Gastrocnemius medialis (tissue), 4 donors: ENCODE data around the gene SVOPL. TPM values are rescaled to one million over a fixed set of nuclear protein-coding genes. Genes with fewer than 3 reads are reported as not detected.

Source experiments
- ATAC-seq, 2 donors: fragments of 150-250 bp; one replicate each; pipeline ENCODE4 v1.9.1; 2016
- DNase-seq, 2 donors: peaks; one replicate each; pipeline ENCODE4 v3.0.0-alpha.2; 2019
- H3K27ac ChIP-seq, 4 donors: fragments of 200-600 bp; sonication (generic); 1 replicate in 1 of 4; 2 replicates in 3 of 4; pipeline ENCODE4 v1.5.1; 2016 to 2018; ENCODE audit warnings: mild to moderate bottlenecking in 2 of 4, moderate library complexity in 1 of 4
- H3K27me3 ChIP-seq, 3 donors: fragments of 200-600 bp; sonication (generic) in 2 of 3; 1 replicate in 1 of 3; 2 replicates in 2 of 3; pipeline versions ENCODE4 v1.5.1 to v1.6.0; 2016 to 2019; ENCODE audit warnings: mild to moderate bottlenecking in 1 of 3, moderate library complexity in 1 of 3
- H3K36me3 ChIP-seq, 2 donors: fragments of 200-600 bp; sonication (generic) in 1 of 2; one replicate each; pipeline ENCODE4 v1.5.1; 2017 to 2018
- H3K4me1 ChIP-seq, 2 donors: fragments of 200-600 bp; sonication (generic) in 1 of 2; one replicate each; pipeline ENCODE4 v1.5.1; 2016 to 2017; ENCODE audit warnings: mild to moderate bottlenecking in 2 of 2
- H3K4me3 ChIP-seq, 4 donors: fragments of 200-600 bp; sonication (generic) in 3 of 4; 1 replicate in 1 of 4; 2 replicates in 3 of 4; pipeline ENCODE4 v1.5.1; 2016 to 2019; ENCODE audit warnings: mild to moderate bottlenecking in 2 of 4
- H3K9me3 ChIP-seq, 3 donors: fragments of 200-600 bp; sonication (generic) in 2 of 3; 1 replicate in 1 of 3; 2 replicates in 2 of 3; pipeline ENCODE4 v1.5.1; 2016 to 2019
- CTCF ChIP-seq, 5 experiments: fragments of 450-650 bp in 3 of 5; fragments of 200-600 bp in 2 of 5; sonication (generic) in 2 of 5; IDR thresholded peaks in 4 of 5; conservative IDR thresholded peaks in 1 of 5; 1 replicate in 4 of 5; 2 replicates in 1 of 5; pipeline ENCODE4 v1.5.1; 2016 to 2019; ENCODE audit warnings: antibody characterized with exemption in 5 of 5, mild to moderate bottlenecking in 3 of 5, moderate library complexity in 3 of 5
- POLR2A ChIP-seq, 2 donors: fragments of 450-650 bp; IDR thresholded peaks; one replicate each; pipeline ENCODE4 v1.6.1; 2017; ENCODE audit warnings: antibody characterized with exemption in 2 of 2, mild to moderate bottlenecking in 2 of 2, moderate library complexity in 2 of 2
- in situ Hi-C, 4 donors: fragments of 200-750 bp; cut with MboI; loops; one replicate each; pipeline versions ENCODE4 v1.15.0 to v1.8.0; 2017; ENCODE audit warnings: low sequenced_read_pairs in 4 of 4
- intact Hi-C: fragments of 100-400 bp; cut with DNase I; formaldehyde crosslinking; loops from one replicate; pipeline ENCODE4 v1.15.1; 2023; ENCODE audit warnings: low total_unique reads
- total RNA-seq, 4 donors: library from RNA; depleted of rRNA; stranded (reverse); fragments of >200 nt; gene quantifications; one replicate each; pipeline versions ENCODE4 v1.1.0 to v1.2.3, GENCODE V29; 2016

The SVOPL gene
- total RNA-seq, 4 donors from 2014 or later = not detected

DNA sequence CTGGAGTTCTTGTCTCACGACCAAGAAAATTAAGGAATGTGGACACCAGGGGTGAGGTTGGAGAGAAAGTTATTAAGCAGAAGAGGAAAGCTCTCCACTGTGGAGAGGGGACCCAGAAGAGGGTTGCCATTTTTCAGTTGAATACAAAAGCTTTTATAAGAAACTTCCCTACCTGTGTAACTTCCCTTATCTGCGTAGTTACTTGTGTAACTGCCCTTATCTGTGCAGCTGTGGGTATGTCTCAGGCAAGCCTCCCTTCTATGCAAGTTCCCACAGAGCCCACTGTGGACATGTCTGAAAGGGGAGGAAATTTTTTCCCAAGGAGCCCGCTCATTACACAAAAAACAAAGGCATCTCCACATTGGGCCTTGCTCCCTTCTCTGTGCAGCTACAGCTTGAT is 94.9 kb downstream of the SVOPL start:
- in situ Hi-C loops = no loop called here
- Histone ChIP-seq H3K36me3 (no peaks in the 10 kb centered on the region), H3K4me3 (no peak overlapping the region), H3K27ac (no peak overlapping the region), H3K27me3 (no peaks in the 10 kb centered on the region), H3K4me1 (no peaks in the 10 kb centered on the region), H3K9me3 (no peaks in the 10 kb centered on the region)
- intact Hi-C loops = no loop called here
- ATAC-seq = no peak
- no peak for TF ChIP-seq POLR2A (IDR thresholded peaks at IDR 0.05)
- TF ChIP-seq CTCF (IDR thresholded peaks at IDR 0.05 in 4 of 5, conservative IDR thresholded peaks at IDR 0.05 in 1 of 5) = no peak
- DNase-seq = no peak

DNA sequence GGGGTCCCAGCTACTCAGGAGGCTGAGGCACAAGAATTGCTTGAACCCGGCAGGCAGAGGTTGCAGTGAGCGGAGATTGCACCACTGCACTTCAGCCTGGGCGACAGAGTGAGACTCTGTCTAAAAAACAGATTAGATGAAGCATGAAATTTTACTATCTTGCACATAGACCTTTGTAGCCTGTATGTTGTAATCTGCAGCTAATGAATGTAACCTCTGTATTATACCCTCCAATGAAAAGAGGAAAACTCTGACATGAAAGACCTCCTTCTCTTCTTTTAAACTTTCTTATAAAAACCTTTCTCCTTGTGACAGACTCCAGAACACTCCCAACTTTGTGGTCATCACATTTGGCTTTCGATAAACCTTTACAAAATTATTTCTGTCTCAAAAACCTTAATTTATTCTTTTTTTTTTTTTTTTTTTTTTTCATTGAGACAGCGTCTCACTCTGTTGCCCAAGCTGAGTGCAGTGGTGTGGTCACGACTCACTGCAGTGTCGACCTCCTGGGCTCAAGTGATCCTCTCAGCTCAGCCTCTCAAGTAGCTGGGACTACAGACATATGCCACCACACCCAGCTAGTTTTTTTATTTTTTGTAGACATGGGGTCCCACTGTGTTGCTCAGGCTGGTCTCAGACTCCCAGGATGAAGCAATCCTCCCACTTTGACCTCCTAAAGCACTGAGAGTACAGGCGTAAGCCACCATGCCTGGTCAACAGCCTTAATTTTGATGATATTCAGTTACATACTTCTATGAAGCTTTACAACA is 97.4 kb downstream of the SVOPL start:
- H3K4me3 ChIP-seq = no peak overlapping the region
- no peaks in the 10 kb centered on the region for H3K4me1 ChIP-seq
- in situ Hi-C loops (no loop called here), intact Hi-C loops (no loop called here)
- H3K9me3 ChIP-seq = no peaks in the 10 kb centered on the region
- no peaks in the 10 kb centered on the region for H3K27me3 ChIP-seq
- H3K27ac ChIP-seq = no peak overlapping the region
- TF ChIP-seq CTCF (IDR thresholded peaks at IDR 0.05 in 4 of 5, conservative IDR thresholded peaks at IDR 0.05 in 1 of 5) (no peak), POLR2A (IDR thresholded peaks at IDR 0.05) (no peak)
- DNase-seq = no peak
- no peak for ATAC-seq
- no peaks in the 10 kb centered on the region for H3K36me3 ChIP-seq

DNA sequence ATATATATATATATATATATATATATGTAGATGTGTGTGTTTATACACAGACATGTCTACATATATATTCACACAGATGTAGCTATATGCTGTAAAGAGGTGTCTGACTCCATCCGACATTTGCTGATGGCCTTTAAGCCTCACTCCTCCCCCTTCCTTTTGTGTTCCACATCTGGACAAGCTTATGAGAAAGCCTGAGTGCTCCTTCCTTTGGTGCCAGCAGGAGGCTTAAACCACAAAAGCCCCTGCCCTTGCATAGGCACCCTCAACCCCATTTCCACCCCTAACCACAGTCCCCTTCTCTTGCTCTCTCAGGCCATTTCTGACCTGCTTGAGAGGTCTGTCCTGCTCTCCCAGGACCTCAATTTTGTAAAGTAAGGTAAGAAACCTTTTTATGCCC is 98.7 kb downstream of the SVOPL start:
- TF ChIP-seq POLR2A (IDR thresholded peaks at IDR 0.05) (no peak), CTCF (IDR thresholded peaks at IDR 0.05 in 4 of 5, conservative IDR thresholded peaks at IDR 0.05 in 1 of 5) (no peak)
- ATAC-seq (no peak), DNase-seq (no peak)
- intact Hi-C loops = no loop called here
- Histone ChIP-seq H3K4me1 (no peaks in the 10 kb centered on the region), H3K36me3 (no peaks in the 10 kb centered on the region), H3K27me3 (no peaks in the 10 kb centered on the region), H3K27ac (no peak overlapping the region), H3K9me3 (no peaks in the 10 kb centered on the region), H3K4me3 (no peak overlapping the region)
- in situ Hi-C loops = no loop called here

- H3K27ac ChIP-seq = no peak overlapping the region
- intact Hi-C loops (no loop called here), in situ Hi-C loops (no loop called here)
- TF ChIP-seq POLR2A (IDR thresholded peaks at IDR 0.05) (no peak), CTCF (IDR thresholded peaks at IDR 0.05 in 4 of 5, conservative IDR thresholded peaks at IDR 0.05 in 1 of 5) (no peak)
- H3K4me1 ChIP-seq = no peaks in the 10 kb centered on the region
- DNase-seq (no peak), ATAC-seq (no peak)
- H3K4me3 ChIP-seq = no peak overlapping the region
- no peaks in the 10 kb centered on the region for H3K9me3 ChIP-seq
- H3K36me3 ChIP-seq = no peaks in the 10 kb centered on the region
- no peaks in the 10 kb centered on the region for H3K27me3 ChIP-seq
Measured at GRCh38 chr7:138595454-138595853, 105.7 kb downstream of the SVOPL start.

- TF ChIP-seq POLR2A (IDR thresholded peaks at IDR 0.05) (no peak), CTCF (IDR thresholded peaks at IDR 0.05 in 4 of 5, conservative IDR thresholded peaks at IDR 0.05 in 1 of 5) (no peak)
Measured at GRCh38 chr7:138590154-138590553, 111.0 kb downstream of the SVOPL start.

More at GRCh38 chr7:138590154-138590553, 111.0 kb downstream of the SVOPL start:
- Histone ChIP-seq H3K4me1 (no peaks in the 10 kb centered on the region), H3K9me3 (no peaks in the 10 kb centered on the region), H3K36me3 (peaks cover 0 to 14% of the 10 kb centered on the region in 2 donors), H3K4me3 (no peak overlapping the region), H3K27ac (no peak overlapping the region), H3K27me3 (no peaks in the 10 kb centered on the region)
- ATAC-seq = no peak
- in situ Hi-C loops (no loop called here), intact Hi-C loops (no loop called here)
- DNase-seq = no peak
